GM19438 (cell line): ENCODE measurements around the gene IGDCC3.

Source experiments
- ATAC-seq: cut with Tn5 transposase; IDR thresholded peaks from one replicate; pipeline ENCODE4 v1.9.1; 2021; ENCODE audit warnings: low read depth; ENCODE audit not compliant: unreplicated experiment

Gene IGDCC3

GRCh38 chr15:65330934-65331645 is 46.7 kb downstream of the IGDCC3 start:
- no peak for ATAC-seq

- ATAC-seq = no peak
Measured at GRCh38 chr15:65329984-65330735, 47.6 kb downstream of the IGDCC3 start.

- ATAC-seq = no peak
Measured at GRCh38 chr15:65329288-65329983, 48.4 kb downstream of the IGDCC3 start.

GRCh38 chr15:65328506-65329287 is 49.1 kb downstream of the IGDCC3 start:
- ATAC-seq = no peak

GRCh38 chr15:65327651-65328393 is 50.0 kb downstream of the IGDCC3 start:
- no peak for ATAC-seq

GRCh38 chr15:65326818-65327217 is 51.0 kb downstream of the IGDCC3 start:
- ATAC-seq = no peak

GRCh38 chr15:65326117-65326526 is 51.7 kb downstream of the IGDCC3 start:
- ATAC-seq = no peak

GRCh38 chr15:65323071-65323511 is 54.7 kb downstream of the IGDCC3 start:
- ATAC-seq = no peak

GRCh38 chr15:65318870-65319356 is 58.9 kb downstream of the IGDCC3 start:
- no peak for ATAC-seq

- ATAC-seq = no peak
Measured at GRCh38 chr15:65312400-65312916, 65.3 kb downstream of the IGDCC3 start.

GRCh38 chr15:65311760-65312159 is 66.0 kb downstream of the IGDCC3 start:
- no peak for ATAC-seq

- no peak for ATAC-seq
Measured at GRCh38 chr15:65310431-65311137, 67.2 kb downstream of the IGDCC3 start.

GRCh38 chr15:65309882-65310418 is 67.9 kb downstream of the IGDCC3 start:
- no peak for ATAC-seq

GRCh38 chr15:65307978-65308377 is 69.8 kb downstream of the IGDCC3 start:
- no peak for ATAC-seq

- no peak for ATAC-seq
Measured at GRCh38 chr15:65306551-65306950, 71.3 kb downstream of the IGDCC3 start.

GRCh38 chr15:65305776-65306175 is 72.0 kb downstream of the IGDCC3 start:
- no peak for ATAC-seq

- peak; percentile 26 for ATAC-seq
Measured at GRCh38 chr15:65305150-65305758, 72.5 kb downstream of the IGDCC3 start.
